ENCODE data around the gene RBM39.
A peak's percentile ranks its signal among the peaks of the same experiment; 100 is the strongest.

The RBM39 gene

GRCh38 chr20:35735826-35736470, 6.1 kb downstream of the RBM39 start:
- no peak for TF ChIP-seq CTCF (IDR thresholded peaks at IDR 0.05; ENCODE audit: insufficient read depth, low read depth, low read length, missing control alignments)
- no peak for DNase-seq (ENCODE audit: low read depth)
- H3K4me3 ChIP-seq (ENCODE audit: low read length): peak overlapping the region; percentile 13

GRCh38 chr20:35734777-35735649, 7.0 kb downstream of the RBM39 start:
- no peak for DNase-seq (ENCODE audit: low read depth)
- H3K4me3 ChIP-seq (ENCODE audit: low read length): no peak overlapping the region

GRCh38 chr20:35734374-35734773, 7.7 kb downstream of the RBM39 start:
- no peak for DNase-seq (ENCODE audit: low read depth)
- no peak for TF ChIP-seq CTCF (IDR thresholded peaks at IDR 0.05; ENCODE audit: insufficient read depth, low read depth, low read length, missing control alignments)
- no peak overlapping the region for H3K4me3 ChIP-seq (ENCODE audit: low read length)

More at GRCh38 chr20:35734777-35735649, 7.0 kb downstream of the RBM39 start:
- no peak for TF ChIP-seq CTCF (IDR thresholded peaks at IDR 0.05; ENCODE audit: insufficient read depth, low read depth, low read length, missing control alignments)

GRCh38 chr20:35732644-35732982, 9.4 kb downstream of the RBM39 start:
- no peak for DNase-seq (ENCODE audit: low read depth)
- no peak overlapping the region for H3K4me3 ChIP-seq (ENCODE audit: low read length)
- no peak for TF ChIP-seq CTCF (IDR thresholded peaks at IDR 0.05; ENCODE audit: insufficient read depth, low read depth, low read length, missing control alignments)

- TF ChIP-seq CTCF (IDR thresholded peaks at IDR 0.05; ENCODE audit: insufficient read depth, low read depth, low read length, missing control alignments): no peak
- no peak for DNase-seq (ENCODE audit: low read depth)
- H3K4me3 ChIP-seq (ENCODE audit: low read length): no peak overlapping the region
Observed at GRCh38 chr20:35731862-35732643, 10.0 kb downstream of the RBM39 start.

- DNase-seq (ENCODE audit: low read depth): no peak
- no peak for TF ChIP-seq CTCF (IDR thresholded peaks at IDR 0.05; ENCODE audit: insufficient read depth, low read depth, low read length, missing control alignments)
- H3K4me3 ChIP-seq (ENCODE audit: low read length): no peak overlapping the region
Observed at GRCh38 chr20:35731469-35731788, 10.6 kb downstream of the RBM39 start.

All from epithelial cell of esophagus (primary cell).